GM06990 (cell line): ENCODE measurements around the gene C12orf57.

Source experiments
- DNase-seq: peaks from one replicate; pipeline ENCODE4 v3.0.0-alpha.2; 2011; ENCODE audit not compliant: insufficient read length; ENCODE audit errors: extremely low read depth
- H3K27me3 ChIP-seq: replicated peaks from 2 replicates; pipeline ENCODE4 v1.6.0; 2011; ENCODE audit warnings: low read length; ENCODE audit not compliant: control insufficient read depth, insufficient read depth
- H3K36me3 ChIP-seq: 2 replicates; pipeline ENCODE4 v1.5.1; 2011; ENCODE audit warnings: low read length; ENCODE audit not compliant: control insufficient read depth, insufficient read depth
- H3K4me3 ChIP-seq: replicated peaks from 2 replicates; pipeline ENCODE4 v1.5.1; 2011; ENCODE audit warnings: low read depth, mild to moderate bottlenecking, control low read depth, low read length
- CTCF ChIP-seq: IDR thresholded peaks from 2 replicates; pipeline ENCODE4 v1.5.1; 2011; ENCODE audit warnings: low read length, control low read depth, mild to moderate bottlenecking, inconsistent platforms; ENCODE audit not compliant: insufficient read depth, poor library complexity, severe bottlenecking

Gene C12orf57

GRCh38 chr12:6945613-6946012, 1.8 kb downstream of the C12orf57 start:
- Histone ChIP-seq H3K4me3 (peak overlapping the region; percentile 72), H3K36me3 (no peaks in the 10 kb centered on the region), H3K27me3 (no peaks in the 10 kb centered on the region)
- DNase-seq, result no peak
- no peak for TF ChIP-seq CTCF

DNA sequence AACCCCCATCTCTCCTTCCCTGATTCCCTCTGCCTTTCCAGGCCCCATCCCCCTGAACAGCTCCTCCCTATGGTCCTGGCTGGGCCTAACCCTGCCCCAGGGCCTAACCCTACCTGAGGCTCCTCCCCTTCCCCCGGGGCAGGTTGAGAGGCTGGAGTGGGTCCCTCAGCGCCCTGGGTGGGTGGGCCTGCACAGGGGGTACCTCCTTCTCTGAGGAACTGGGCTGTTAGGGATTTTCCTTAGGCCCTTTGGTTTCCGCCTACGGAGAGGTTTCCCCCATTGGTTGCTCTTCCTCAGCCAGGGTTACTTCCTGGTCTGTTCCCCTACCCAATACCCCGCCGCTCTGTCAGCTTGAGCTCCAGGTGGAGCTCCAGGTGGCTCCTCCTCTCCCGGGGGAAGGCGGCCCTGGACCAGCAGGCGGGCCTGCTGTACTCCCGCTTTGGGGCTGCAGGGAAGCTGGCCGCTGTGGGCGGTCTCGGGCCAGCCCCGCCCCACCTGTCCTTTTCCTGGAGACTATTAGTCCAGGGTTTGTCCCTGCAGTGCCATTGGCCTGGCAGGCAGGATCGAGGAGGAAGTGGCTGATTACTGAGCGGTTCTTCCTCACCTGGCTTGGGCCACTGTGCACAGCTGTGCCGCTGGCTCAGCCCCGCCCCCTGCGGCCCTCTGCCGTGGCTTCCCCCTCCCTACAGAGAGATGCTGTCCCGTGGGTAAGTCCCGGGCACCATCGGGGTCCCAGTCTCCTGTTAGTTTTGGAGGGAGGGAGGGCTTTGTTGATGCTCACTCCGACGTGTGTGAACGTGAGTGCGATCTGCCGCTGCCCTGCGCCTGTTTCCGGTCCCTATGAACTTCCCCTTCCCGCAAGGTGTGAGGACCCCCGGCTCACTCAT, 2.5 kb downstream of the C12orf57 start:
- no peak for TF ChIP-seq CTCF
- Histone ChIP-seq H3K27me3 (no peaks in the 10 kb centered on the region), H3K4me3 (peak overlapping the region; percentile 72), H3K36me3 (no peaks in the 10 kb centered on the region)
- DNase-seq, result peak; percentile 87

DNA sequence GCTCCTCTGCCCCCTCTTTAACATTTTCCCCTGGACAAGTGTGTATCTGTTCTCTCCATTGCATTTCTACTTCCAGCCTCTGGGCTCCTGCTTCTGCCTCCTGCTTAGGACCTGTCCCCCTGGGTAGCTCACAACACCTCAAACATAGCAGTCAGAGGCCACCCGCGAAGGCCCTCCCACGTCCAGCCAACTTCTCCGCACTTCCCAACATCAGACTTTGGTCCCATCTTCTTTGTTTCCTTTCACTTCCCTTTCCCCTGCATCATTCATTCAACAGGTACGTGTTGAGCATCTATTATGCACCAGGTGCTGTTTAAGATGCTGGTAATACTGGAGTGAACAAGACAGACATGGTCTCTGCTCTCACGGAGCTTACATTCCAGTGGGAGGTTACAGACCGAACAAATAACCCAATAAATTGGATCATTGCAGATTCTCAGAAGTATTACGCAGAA, 3.1 kb downstream of the C12orf57 start:
- peak; percentile 2 for TF ChIP-seq CTCF
- Histone ChIP-seq H3K27me3 (no peaks in the 10 kb centered on the region), H3K4me3 (peak overlapping the region; percentile 72), H3K36me3 (no peaks in the 10 kb centered on the region)
- DNase-seq, result no peak

DNA sequence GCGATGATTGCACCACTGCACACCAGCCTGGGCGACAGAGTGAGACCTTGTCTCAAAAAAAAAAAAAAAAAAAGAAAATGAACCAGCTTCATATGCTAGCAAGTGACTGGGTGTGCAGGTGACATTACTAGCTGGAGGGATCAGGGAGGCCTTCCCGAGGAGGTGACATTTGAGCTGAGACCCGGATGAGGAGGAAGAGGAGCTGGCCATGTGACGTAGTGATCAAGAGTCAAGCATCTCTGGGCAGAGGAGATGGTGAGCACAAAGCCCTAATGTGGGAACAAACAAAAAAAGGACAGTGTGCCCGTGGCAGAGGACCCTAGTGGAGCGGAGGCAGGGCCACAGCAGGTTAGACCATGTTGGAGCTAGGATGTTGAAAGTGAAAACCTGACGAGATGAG, 3.8 kb downstream of the C12orf57 start:
- no peaks in the 10 kb centered on the region for H3K27me3 ChIP-seq
- peaks cover 4% of the 10 kb centered on the region for H3K36me3 ChIP-seq
- no peak for TF ChIP-seq CTCF
- no peak for DNase-seq
- H3K4me3 ChIP-seq, result no peak overlapping the region; the same call in 1 of the 2 replicates

DNA sequence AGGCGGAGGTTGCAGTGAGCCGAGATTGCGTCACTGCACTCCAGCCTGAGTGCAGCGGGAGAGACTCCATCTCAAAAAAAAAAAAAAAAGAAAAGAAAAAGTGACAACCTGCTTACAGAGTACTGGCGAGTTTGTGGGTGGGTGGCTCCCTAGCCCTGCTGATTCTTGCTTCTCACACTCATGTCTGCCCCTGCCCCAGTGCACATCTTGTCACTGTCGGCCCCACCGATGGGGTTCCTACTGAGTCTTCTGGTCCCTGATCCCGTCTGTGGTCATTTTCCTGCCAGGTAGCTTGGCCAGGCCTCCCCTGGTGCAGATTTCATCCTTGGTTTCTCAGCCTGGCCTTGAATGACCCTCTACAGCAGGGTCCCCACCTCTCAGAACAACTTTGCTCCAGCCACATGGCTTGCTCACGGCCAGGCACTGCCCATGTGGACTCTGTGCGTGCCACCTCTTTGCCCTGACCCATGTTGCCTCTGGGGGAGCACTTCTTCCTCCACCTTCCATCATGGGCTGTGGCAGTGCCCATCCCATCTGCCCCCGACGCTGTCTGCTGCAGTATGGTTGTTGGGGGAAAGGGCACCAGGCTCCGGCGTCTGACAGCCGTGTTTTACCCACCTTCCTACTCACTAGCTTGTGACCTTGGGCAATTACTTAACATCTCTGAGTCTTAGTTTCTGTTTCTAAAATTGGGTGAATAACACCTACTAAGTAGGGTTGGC, 5.2 kb downstream of the C12orf57 start:
- peak; percentile 32 for TF ChIP-seq CTCF
- no peaks in the 10 kb centered on the region for H3K27me3 ChIP-seq
- peaks cover 9% of the 10 kb centered on the region for H3K36me3 ChIP-seq
- H3K4me3 ChIP-seq, result peak overlapping the region; percentile 15; the same call in 1 of the 2 replicates
- no peak for DNase-seq
